Heart left ventricle (tissue), 13 donors: Measurements from ENCODE around the gene GPR155.

Experiments
- POLR2A ChIP-seq, 2 donors: fragments of 450-650 bp; IDR thresholded peaks; one replicate each; pipeline ENCODE4 v1.6.1; 2017; ENCODE audit warnings: antibody characterized with exemption in 2 of 2, mild to moderate bottlenecking in 2 of 2, moderate library complexity in 2 of 2
- TF ChIP-seq, protein P1 (sequence below), 12 donors: fragments of 200-600 bp; sonication (generic) in 4 of 12; IDR thresholded peaks; one replicate each; pipeline versions ENCODE4 v1.5.0 to v1.8.0; 2018 to 2022; ENCODE audit warnings: antibody characterized with exemption in 12 of 12, mild to moderate bottlenecking in 5 of 12
- donor health status: ischemic (EF 13 %, LVEDD 7.1; RV severe dilation, severe dysfunction).
- donor health status: DM: no; HTN: yes; CAD: no.
- donor health status: DM: no; HTN: no; CAD: no.
- donor health status: ischemic (EF 25% LVEDD 6.9; RV normal size, moderate dysfunction).
- donor health status: ischemic (EF 25% LVEDD 5.7; RV mildly dilated, moderate dysfunction).
- donor health status: ischemic (EF 35%, LVEDD 5.7; RV mildly dilated, moderate dysfunction).
- donor health status: nonischemic (EF 11% LVEDD 7.7; RV severe dilation, severe dysfunction).
- donor health status: DM: yes; HTN: yes; CAD: no.
- donor health status: PGD.
- donor health status: ischemic (EF 29% LVEDD 5.4; RV normal size, mild dysfunction).
- donor health status: nonischemic (EF 23%, LVEDD 6.1; RV moderate dilation, normal function).

- TF ChIP-seq POLR2A (IDR thresholded peaks at IDR 0.05), result no peak
- TF ChIP-seq, protein P1, sequence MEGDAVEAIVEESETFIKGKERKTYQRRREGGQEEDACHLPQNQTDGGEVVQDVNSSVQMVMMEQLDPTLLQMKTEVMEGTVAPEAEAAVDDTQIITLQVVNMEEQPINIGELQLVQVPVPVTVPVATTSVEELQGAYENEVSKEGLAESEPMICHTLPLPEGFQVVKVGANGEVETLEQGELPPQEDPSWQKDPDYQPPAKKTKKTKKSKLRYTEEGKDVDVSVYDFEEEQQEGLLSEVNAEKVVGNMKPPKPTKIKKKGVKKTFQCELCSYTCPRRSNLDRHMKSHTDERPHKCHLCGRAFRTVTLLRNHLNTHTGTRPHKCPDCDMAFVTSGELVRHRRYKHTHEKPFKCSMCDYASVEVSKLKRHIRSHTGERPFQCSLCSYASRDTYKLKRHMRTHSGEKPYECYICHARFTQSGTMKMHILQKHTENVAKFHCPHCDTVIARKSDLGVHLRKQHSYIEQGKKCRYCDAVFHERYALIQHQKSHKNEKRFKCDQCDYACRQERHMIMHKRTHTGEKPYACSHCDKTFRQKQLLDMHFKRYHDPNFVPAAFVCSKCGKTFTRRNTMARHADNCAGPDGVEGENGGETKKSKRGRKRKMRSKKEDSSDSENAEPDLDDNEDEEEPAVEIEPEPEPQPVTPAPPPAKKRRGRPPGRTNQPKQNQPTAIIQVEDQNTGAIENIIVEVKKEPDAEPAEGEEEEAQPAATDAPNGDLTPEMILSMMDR (IDR thresholded peaks at IDR 0.05), result no peak
Observed at GRCh38 chr2:174473796-174474195, 13.0 kb downstream of the GPR155 start.
